CD4-positive, alpha-beta memory T cell (primary cell): ENCODE data around the gene CDC123. TPM values are rescaled to one million over a fixed set of nuclear protein-coding genes. Genes with fewer than 3 reads are reported as not detected.

Source experiments
- CTCF ChIA-PET: fragments of 350-600 bp; sonication (Branson Sonifier 250); formaldehyde crosslinking; loops from one replicate; lab custom pipeline; 2021; ENCODE audit warnings: inconsistent platforms; ENCODE audit not compliant: partially characterized antibody; lab: Charles Lee
- POLR2A ChIA-PET: fragments of 350-600 bp; sonication (Branson Sonifier 250); formaldehyde crosslinking; loops from one replicate; lab custom pipeline; 2021; ENCODE audit not compliant: partially characterized antibody; lab: Charles Lee
- DNase-seq, 5 donors: peaks; one replicate each; pipeline versions ENCODE4 v3.0.0 to v3.0.0-alpha.2; 2020 to 2022; ENCODE audit warnings: mixed read lengths in 1 of 5
- H3K27ac ChIP-seq: one replicate; pipeline ENCODE4 v1.7.0; 2013; ENCODE audit warnings: low read depth, low read length
- H3K27me3 ChIP-seq: 2 replicates; pipeline ENCODE4 v1.7.0; 2013; ENCODE audit warnings: mild to moderate bottlenecking, low read length, moderate library complexity; ENCODE audit not compliant: insufficient read depth
- H3K36me3 ChIP-seq: 2 replicates; pipeline ENCODE4 v1.7.0; 2013; ENCODE audit warnings: mild to moderate bottlenecking, low read length, moderate library complexity; ENCODE audit not compliant: insufficient read depth
- H3K4me1 ChIP-seq: 2 replicates; pipeline ENCODE4 v1.7.0; 2013; ENCODE audit warnings: mild to moderate bottlenecking, low read length, moderate library complexity; ENCODE audit not compliant: insufficient read depth
- H3K4me3 ChIP-seq, 2 donors: one replicate each; pipeline ENCODE4 v1.7.0; 2013; ENCODE audit warnings: low read length in 2 of 2, mild to moderate bottlenecking in 1 of 2
- H3K9me3 ChIP-seq, 2 donors: one replicate each; pipeline ENCODE4 v1.7.0; 2013; ENCODE audit warnings: low read length in 2 of 2, control low read depth in 1 of 2; ENCODE audit not compliant: control insufficient read depth in 1 of 2
- H3K27ac Mint-ChIP-seq, 7 donors: one replicate each; pipeline ENCODE4 v1.8.0; 2020 to 2021; ENCODE audit warnings: mixed read lengths in 7 of 7, mild to moderate bottlenecking in 6 of 7, inconsistent platforms in 3 of 7, moderate library complexity in 3 of 7
- H3K27me3 Mint-ChIP-seq, 2 donors: one replicate each; pipeline ENCODE4 v1.8.0; 2020 to 2021; ENCODE audit warnings: mixed read lengths in 2 of 2
- H3K36me3 Mint-ChIP-seq, 2 donors: one replicate each; pipeline ENCODE4 v1.8.0; 2020 to 2021; ENCODE audit warnings: mixed read lengths in 2 of 2, inconsistent platforms in 1 of 2, mild to moderate bottlenecking in 1 of 2
- H3K4me1 Mint-ChIP-seq, 4 donors: one replicate each; pipeline ENCODE4 v1.8.0; 2020 to 2021; ENCODE audit warnings: mixed read lengths in 4 of 4, mild to moderate bottlenecking in 1 of 4
- H3K4me3 Mint-ChIP-seq, 8 donors: one replicate each; pipeline ENCODE4 v1.8.0; 2020 to 2021; ENCODE audit warnings: mixed read lengths in 8 of 8, mild to moderate bottlenecking in 7 of 8, moderate library complexity in 6 of 8, inconsistent platforms in 3 of 8
- H3K9me3 Mint-ChIP-seq, 8 donors: one replicate each; pipeline ENCODE4 v1.8.0; 2020 to 2021; ENCODE audit warnings: mixed read lengths in 8 of 8, mild to moderate bottlenecking in 5 of 8, inconsistent platforms in 3 of 8, moderate library complexity in 1 of 8
- intact Hi-C: fragments of 100-400 bp; cut with micrococcal nuclease; formaldehyde crosslinking; loops from one replicate; pipeline ENCODE4 v1.15.1; 2023
- polyA plus RNA-seq, 2 donors: library from polyadenylated mRNA; unstranded; fragments of 300-500 nt; fragmentation: Illumina TruSeq; gene quantifications; one replicate each; pipeline ENCODE4 v1.2.3, GENCODE V29; 2021
- total RNA-seq, 2 experiments: library from RNA; stranded (reverse); gene quantifications; one replicate each; pipeline ENCODE4 v1.2.3, GENCODE V29; 2021

Gene CDC123
- total and polyA plus RNA-seq, 4 experiments from 2014 or later, result 40.7 to 124 (median 71.4) TPM

- H3K4me1 Mint-ChIP-seq, result peaks cover 27 to 66% (median 48%) of the 10 kb centered on the region in 4 donors
- Histone ChIP-seq H3K36me3 (peaks cover 15% of the 10 kb centered on the region), H3K4me3 (no peak overlapping the region), H3K4me1 (peaks cover 16% of the 10 kb centered on the region), H3K27me3 (no peaks in the 10 kb centered on the region), H3K9me3 (no peaks in the 10 kb centered on the region), H3K27ac (no peak overlapping the region)
- DNase-seq, result no peak
- no peak overlapping the region for H3K27ac Mint-ChIP-seq
- no peaks in the 10 kb centered on the region for H3K9me3 Mint-ChIP-seq
- CTCF ChIA-PET, result interaction anchor here (1.8 kb wide), 1 partner anchor 25 kb away, joined by 7 read pairs; no protein-coding TSS in a partner anchor
- POLR2A ChIA-PET, result no interaction called here
- intact Hi-C loops, result no loop called here
- H3K4me3 Mint-ChIP-seq, result no peak overlapping the region
- H3K36me3 Mint-ChIP-seq, result peaks cover 27 to 49% of the 10 kb centered on the region in 2 donors
- no peaks in the 10 kb centered on the region for H3K27me3 Mint-ChIP-seq
Observed at GRCh38 chr10:12189426-12189825, 6.6 kb upstream of the CDC123 start.

- H3K9me3 Mint-ChIP-seq, result no peaks in the 10 kb centered on the region
- Histone ChIP-seq H3K36me3 (no peaks in the 10 kb centered on the region), H3K27ac (no peak overlapping the region), H3K9me3 (no peaks in the 10 kb centered on the region), H3K27me3 (no peaks in the 10 kb centered on the region), H3K4me1 (peaks cover 25% of the 10 kb centered on the region), H3K4me3 (no peak overlapping the region)
- H3K27me3 Mint-ChIP-seq, result no peaks in the 10 kb centered on the region
- CTCF ChIA-PET, result interaction anchor here (1.1 kb wide), 1 partner anchor 23 kb away, joined by 3 read pairs; no protein-coding TSS in a partner anchor
- POLR2A ChIA-PET, result interaction anchor here (1.5 kb wide), 1 partner anchor 11 kb away, joined by 4 read pairs; no protein-coding TSS in a partner anchor
- intact Hi-C loops, result no loop called here
- no peak for DNase-seq
- H3K27ac Mint-ChIP-seq, result peak overlapping the region in 5 of 7 donors; percentile 41 to 88 (median 63)
- H3K4me1 Mint-ChIP-seq, result peaks cover 34 to 78% (median 55%) of the 10 kb centered on the region in 4 donors
- H3K36me3 Mint-ChIP-seq, result peaks cover 16 to 50% of the 10 kb centered on the region in 2 donors
- H3K4me3 Mint-ChIP-seq, result peak overlapping the region in 2 of 8 donors; percentile 32 to 36
Observed at GRCh38 chr10:12191715-12192114, 4.3 kb upstream of the CDC123 start.

- peak overlapping the region in 3 of 8 donors; percentile 28 to 68 (median 37) for H3K4me3 Mint-ChIP-seq
- Histone ChIP-seq H3K9me3 (no peaks in the 10 kb centered on the region), H3K36me3 (no peaks in the 10 kb centered on the region), H3K27me3 (no peaks in the 10 kb centered on the region), H3K27ac (no peak overlapping the region), H3K4me3 (no peak overlapping the region), H3K4me1 (peaks cover 39% of the 10 kb centered on the region)
- peaks cover 34 to 73% (median 50%) of the 10 kb centered on the region in 4 donors for H3K4me1 Mint-ChIP-seq
- no peaks in the 10 kb centered on the region for H3K27me3 Mint-ChIP-seq
- peaks cover 7 to 38% of the 10 kb centered on the region in 2 donors for H3K36me3 Mint-ChIP-seq
- no peak for DNase-seq
- peak overlapping the region in 1 of 7 donors; percentile 5 for H3K27ac Mint-ChIP-seq
- H3K9me3 Mint-ChIP-seq, result no peaks in the 10 kb centered on the region
- ChIA-PET POLR2A (interaction anchor here (0.9 kb wide), 2 partner anchors 12 to 14 kb away, joined by 3 to 4 read pairs; no protein-coding TSS in a partner anchor), CTCF (interaction anchor here (1.0 to 4.2 kb wide), 2 partner anchors 9 to 21 kb away, joined by 3 to 31 read pairs; no protein-coding TSS in a partner anchor)
- intact Hi-C loops, result no loop called here
Observed at GRCh38 chr10:12193193-12193592, 2.8 kb upstream of the CDC123 start.

- peaks cover 17 to 46% of the 10 kb centered on the region in 2 donors for H3K36me3 Mint-ChIP-seq
- H3K36me3 ChIP-seq, result peaks cover 11% of the 10 kb centered on the region
- no peaks in the 10 kb centered on the region for H3K27me3 ChIP-seq
- peak; percentile 13 to 42 (median 28) for DNase-seq
- peak overlapping the region; percentile 96 for H3K27ac ChIP-seq
- intact Hi-C loops, result loop anchor here (1.0 to 2.0 kb wide), 6 partner anchors 14 to 154 kb away; partner anchors contain the start of genes CAMK1D and DHTKD1
- peaks cover 41% of the 10 kb centered on the region for H3K4me1 ChIP-seq
- H3K4me3 Mint-ChIP-seq, result peak overlapping the region; percentile 95 to 99 (median 98)
- H3K27me3 Mint-ChIP-seq, result no peaks in the 10 kb centered on the region
- no peaks in the 10 kb centered on the region for H3K9me3 ChIP-seq
- POLR2A ChIA-PET, result interaction anchor here (0.5 to 2.4 kb wide), 9 partner anchors 10 to 395 kb away, joined by 3 to 40 read pairs (median 8); partner anchors contain the start of genes CAMK1D, DHTKD1 and UPF2
- peak overlapping the region; percentile 78 to 93 for H3K4me3 ChIP-seq
- H3K9me3 Mint-ChIP-seq, result no peaks in the 10 kb centered on the region
- H3K27ac Mint-ChIP-seq, result peak overlapping the region; percentile 97 to 100 (median 99)
- CTCF ChIA-PET, result interaction anchor here (0.9 to 4.2 kb wide), 6 partner anchors 13 to 905 kb away, joined by 4 to 31 read pairs (median 4); partner anchors contain the start of gene OPTN
- peaks cover 36 to 77% (median 59%) of the 10 kb centered on the region in 4 donors for H3K4me1 Mint-ChIP-seq
Observed at GRCh38 chr10:12194752-12195271, 1.2 kb upstream of the CDC123 start.

GRCh38 chr10:12195281-12195602 is 746 bp upstream of the CDC123 start:
- DNase-seq, result no peak
- H3K4me1 Mint-ChIP-seq, result peaks cover 36 to 73% (median 56%) of the 10 kb centered on the region in 4 donors
- H3K27ac Mint-ChIP-seq, result peak overlapping the region; percentile 97 to 100 (median 99)
- intact Hi-C loops, result loop anchor here (1.0 to 2.0 kb wide), 6 partner anchors 14 to 154 kb away; partner anchors contain the start of genes CAMK1D and DHTKD1
- H3K9me3 ChIP-seq, result no peaks in the 10 kb centered on the region
- no peaks in the 10 kb centered on the region for H3K27me3 Mint-ChIP-seq
- peak overlapping the region; percentile 95 to 99 (median 98) for H3K4me3 Mint-ChIP-seq
- peak overlapping the region; percentile 78 to 93 for H3K4me3 ChIP-seq
- H3K36me3 ChIP-seq, result peaks cover 11% of the 10 kb centered on the region
- H3K36me3 Mint-ChIP-seq, result peaks cover 17 to 42% of the 10 kb centered on the region in 2 donors
- peak overlapping the region; percentile 96 for H3K27ac ChIP-seq
- no peaks in the 10 kb centered on the region for H3K9me3 Mint-ChIP-seq
- H3K27me3 ChIP-seq, result no peaks in the 10 kb centered on the region
- ChIA-PET CTCF (interaction anchor here (0.9 to 4.2 kb wide), 8 partner anchors 14 to 905 kb away, joined by 3 to 31 read pairs (median 4); partner anchors contain the start of gene OPTN), POLR2A (interaction anchor here (0.5 to 2.4 kb wide), 18 partner anchors 8 to 1107 kb away, joined by 3 to 40 read pairs (median 6); partner anchors contain the start of genes CAMK1D, DHTKD1 and UPF2)
- H3K4me1 ChIP-seq, result peaks cover 41% of the 10 kb centered on the region

- no peak for DNase-seq
- Histone ChIP-seq H3K27ac (peak overlapping the region; percentile 96), H3K9me3 (no peaks in the 10 kb centered on the region), H3K27me3 (no peaks in the 10 kb centered on the region), H3K4me1 (peaks cover 51% of the 10 kb centered on the region), H3K4me3 (peak overlapping the region; percentile 78 to 93), H3K36me3 (peaks cover 18% of the 10 kb centered on the region)
- Mint-ChIP-seq H3K36me3 (peaks cover 23 to 48% of the 10 kb centered on the region in 2 donors), H3K27ac (peak overlapping the region; percentile 97 to 100 (median 99)), H3K9me3 (no peaks in the 10 kb centered on the region), H3K4me3 (peak overlapping the region; percentile 95 to 99 (median 98)), H3K27me3 (no peaks in the 10 kb centered on the region), H3K4me1 (peaks cover 39 to 74% (median 56%) of the 10 kb centered on the region in 4 donors)
- intact Hi-C loops, result no loop called here
- ChIA-PET POLR2A (interaction anchor here (0.7 to 2.4 kb wide), 12 partner anchors 15 to 1105 kb away, joined by 3 to 40 read pairs (median 8); partner anchors contain the start of genes CAMK1D, DHTKD1, PHYH and UPF2), CTCF (interaction anchor here (0.9 to 4.2 kb wide), 6 partner anchors 15 to 904 kb away, joined by 3 to 31 read pairs (median 4); partner anchors contain the start of gene OPTN)
Observed at GRCh38 chr10:12196531-12197211, 683 bp downstream of the CDC123 start.
